ENCODE measurements around the gene NUTM2G.
"Not testable (repeated sequence)": the region's sequence is repeated elsewhere in the genome, so short reads cannot be mapped to it uniquely, and the experiment has no call there.

DNA sequence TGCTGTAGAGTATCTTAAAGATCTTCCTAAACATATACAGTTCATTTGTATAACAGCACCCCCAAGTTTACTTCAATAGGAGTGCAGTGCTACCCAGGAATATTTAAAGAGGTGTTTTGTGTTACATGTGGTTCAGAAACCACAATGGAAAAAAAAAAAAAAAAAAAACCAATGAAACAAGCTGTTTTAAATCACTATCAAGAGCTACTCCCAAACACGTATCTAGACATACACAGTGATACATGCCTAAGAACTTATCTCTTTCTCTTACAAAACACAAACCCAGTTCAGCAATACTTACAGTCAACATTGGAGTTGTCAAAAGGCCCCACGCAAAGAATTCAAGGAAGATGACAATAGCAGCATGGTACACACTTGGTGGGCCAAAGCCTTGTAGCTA, 43.9 kb downstream of the NUTM2G start:
- TF ChIP-seq ZNF175 (tag by site-specific recombination; IDR thresholded peaks at IDR 0.05); YY1 (tag by site-specific recombination; IDR thresholded peaks at IDR 0.05); TRIM28 (IDR thresholded peaks at IDR 0.05; ENCODE audit: borderline replicate concordance, low read length); TCF7L2 (IDR thresholded peaks at IDR 0.05; ENCODE audit: borderline replicate concordance, low read depth, low read length); ZNF169 (tag by site-specific recombination; IDR thresholded peaks at IDR 0.05); ZNF16 (tag by site-specific recombination; IDR thresholded peaks at IDR 0.05; ENCODE audit: low read depth); SETDB1 (IDR thresholded peaks at IDR 0.05; ENCODE audit: insufficient read length, low read length); ZFP41 (tag by site-specific recombination; IDR thresholded peaks at IDR 0.05; ENCODE audit: borderline replicate concordance); ZXDB (tag by site-specific recombination; IDR thresholded peaks at IDR 0.05); PRDM1 (tag by site-specific recombination; IDR thresholded peaks at IDR 0.05); ZNF670 (tag by site-specific recombination; IDR thresholded peaks at IDR 0.05; ENCODE audit: low read depth); KLF10 (tag by site-specific recombination; IDR thresholded peaks at IDR 0.05); MYNN (tag by site-specific recombination; IDR thresholded peaks at IDR 0.05; ENCODE audit: borderline replicate concordance): not testable (repeated sequence)
- TF ChIP-seq, protein P1, sequence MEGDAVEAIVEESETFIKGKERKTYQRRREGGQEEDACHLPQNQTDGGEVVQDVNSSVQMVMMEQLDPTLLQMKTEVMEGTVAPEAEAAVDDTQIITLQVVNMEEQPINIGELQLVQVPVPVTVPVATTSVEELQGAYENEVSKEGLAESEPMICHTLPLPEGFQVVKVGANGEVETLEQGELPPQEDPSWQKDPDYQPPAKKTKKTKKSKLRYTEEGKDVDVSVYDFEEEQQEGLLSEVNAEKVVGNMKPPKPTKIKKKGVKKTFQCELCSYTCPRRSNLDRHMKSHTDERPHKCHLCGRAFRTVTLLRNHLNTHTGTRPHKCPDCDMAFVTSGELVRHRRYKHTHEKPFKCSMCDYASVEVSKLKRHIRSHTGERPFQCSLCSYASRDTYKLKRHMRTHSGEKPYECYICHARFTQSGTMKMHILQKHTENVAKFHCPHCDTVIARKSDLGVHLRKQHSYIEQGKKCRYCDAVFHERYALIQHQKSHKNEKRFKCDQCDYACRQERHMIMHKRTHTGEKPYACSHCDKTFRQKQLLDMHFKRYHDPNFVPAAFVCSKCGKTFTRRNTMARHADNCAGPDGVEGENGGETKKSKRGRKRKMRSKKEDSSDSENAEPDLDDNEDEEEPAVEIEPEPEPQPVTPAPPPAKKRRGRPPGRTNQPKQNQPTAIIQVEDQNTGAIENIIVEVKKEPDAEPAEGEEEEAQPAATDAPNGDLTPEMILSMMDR (tag by site-specific recombination; IDR thresholded peaks at IDR 0.05) = not testable (repeated sequence)

All from HEK293 (cell line).